IPS DF 6.9 (cell line): Measurements from ENCODE around the gene PLEKHM3.
A peak's percentile ranks its signal among the peaks of the same experiment; 100 is the strongest.
"Not testable (repeated sequence)": the region's sequence is repeated elsewhere in the genome, so short reads cannot be mapped to it uniquely, and the experiment has no call there.

Source experiments
- DNase-seq: peaks from one replicate; pipeline ENCODE4 v3.0.0-alpha.2; 2013; ENCODE audit warnings: low read depth, low spot score
- H3K27ac ChIP-seq: one replicate; pipeline ENCODE4 v1.5.1; 2013; ENCODE audit warnings: low read length, control low read depth
- H3K27me3 ChIP-seq: 2 replicates; pipeline ENCODE4 v1.6.1; 2013; ENCODE audit warnings: mild to moderate bottlenecking, low read length; ENCODE audit not compliant: control insufficient read depth, insufficient read depth
- H3K36me3 ChIP-seq: 2 replicates; pipeline ENCODE4 v1.6.1; 2013; ENCODE audit warnings: low read length; ENCODE audit not compliant: control insufficient read depth, insufficient read depth
- H3K4me1 ChIP-seq: 2 replicates; pipeline ENCODE4 v1.6.1; 2013; ENCODE audit warnings: low read length; ENCODE audit not compliant: control insufficient read depth, insufficient read depth
- H3K4me3 ChIP-seq: 2 replicates; pipeline ENCODE4 v1.5.1; 2013; ENCODE audit warnings: mild to moderate bottlenecking, low read length
- H3K9me3 ChIP-seq: 2 replicates; pipeline ENCODE4 v1.6.1; 2013; ENCODE audit warnings: low read length, inconsistent platforms; ENCODE audit not compliant: control insufficient read depth, insufficient read depth
- WGBS: extraction: QIAGEN DNeasy Blood & Tissue Kit; methylation state at CpG from one replicate; pipeline ENCODE4 v1.1.7; 2013; ENCODE audit warnings: mixed read lengths, missing lambda C conversion rate; ENCODE audit not compliant: insufficient read length, insufficient coverage; 5-methylcytosine and 5-hydroxymethylcytosine counted together

Gene PLEKHM3

DNA sequence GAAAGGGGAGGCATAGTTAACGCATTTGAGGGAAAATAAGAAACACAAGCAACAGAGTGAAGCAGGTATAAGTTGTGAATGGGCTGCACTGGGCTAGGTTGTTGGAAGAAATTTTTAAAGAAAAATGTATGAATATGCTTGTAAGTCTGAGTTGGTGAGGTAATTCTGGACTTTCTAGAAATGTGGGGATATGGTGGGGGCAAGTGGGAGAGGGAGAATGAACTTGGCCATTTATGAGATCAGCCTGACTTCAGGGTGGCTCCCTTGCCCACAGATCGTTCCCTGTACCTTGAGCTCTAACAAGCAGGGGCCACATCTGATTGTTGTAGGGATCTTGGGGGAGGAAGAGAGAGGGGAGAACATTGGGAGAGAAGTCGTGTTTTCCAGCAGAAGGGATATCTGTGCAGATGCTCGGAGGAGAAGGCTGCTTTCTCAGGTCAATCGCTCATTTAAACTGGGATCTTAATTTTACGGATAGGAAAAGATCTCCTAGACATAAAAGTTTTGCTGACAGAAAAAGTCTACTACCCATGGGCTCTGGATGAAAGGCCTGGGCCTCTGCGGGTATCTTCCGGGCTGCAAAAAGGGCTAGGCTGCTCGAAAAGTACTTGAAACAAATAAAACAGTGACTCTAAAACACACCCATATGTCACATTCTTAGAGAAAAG, 213.1 kb downstream of the PLEKHM3 start:
- peaks cover 10% of the 10 kb centered on the region; the same call in 1 of the 2 replicates for H3K4me1 ChIP-seq
- no peaks in the 10 kb centered on the region for H3K36me3 ChIP-seq
- WGBS, result no CpG with 5 or more reads among the region's 9 CpGs
- no peak for DNase-seq
- H3K27me3 ChIP-seq, result no peaks in the 10 kb centered on the region
- H3K4me3 ChIP-seq, result no peak overlapping the region
- no peaks in the 10 kb centered on the region for H3K9me3 ChIP-seq
- H3K27ac ChIP-seq, result no peak overlapping the region

DNA sequence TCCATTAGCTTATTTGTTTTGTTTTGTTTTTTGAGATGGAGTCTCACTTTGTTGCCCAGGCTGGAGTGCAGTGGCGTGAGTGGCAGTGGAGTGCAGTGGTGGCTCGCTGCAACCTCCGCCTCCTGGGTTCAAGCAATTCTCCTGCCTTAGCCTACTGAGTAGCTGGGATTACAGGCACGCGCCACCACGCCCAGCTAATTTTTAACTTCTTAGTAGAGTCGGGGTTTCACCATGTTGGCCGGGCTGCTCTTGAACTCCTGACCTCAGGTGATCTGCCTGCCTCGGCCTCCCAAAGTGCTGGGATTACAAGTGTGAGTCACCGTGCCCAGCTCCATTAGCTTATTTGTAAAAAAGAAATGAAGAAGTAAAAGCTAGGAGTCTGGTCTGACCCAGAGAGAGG, 213.7 kb downstream of the PLEKHM3 start:
- peaks cover 10% of the 10 kb centered on the region; the same call in 1 of the 2 replicates for H3K4me1 ChIP-seq
- H3K27ac ChIP-seq, H3K9me3 ChIP-seq, H3K36me3 ChIP-seq, H3K4me3 ChIP-seq, H3K27me3 ChIP-seq, DNase-seq: not testable (repeated sequence)
- no CpG with 5 or more reads among the region's 10 CpGs for WGBS

DNA sequence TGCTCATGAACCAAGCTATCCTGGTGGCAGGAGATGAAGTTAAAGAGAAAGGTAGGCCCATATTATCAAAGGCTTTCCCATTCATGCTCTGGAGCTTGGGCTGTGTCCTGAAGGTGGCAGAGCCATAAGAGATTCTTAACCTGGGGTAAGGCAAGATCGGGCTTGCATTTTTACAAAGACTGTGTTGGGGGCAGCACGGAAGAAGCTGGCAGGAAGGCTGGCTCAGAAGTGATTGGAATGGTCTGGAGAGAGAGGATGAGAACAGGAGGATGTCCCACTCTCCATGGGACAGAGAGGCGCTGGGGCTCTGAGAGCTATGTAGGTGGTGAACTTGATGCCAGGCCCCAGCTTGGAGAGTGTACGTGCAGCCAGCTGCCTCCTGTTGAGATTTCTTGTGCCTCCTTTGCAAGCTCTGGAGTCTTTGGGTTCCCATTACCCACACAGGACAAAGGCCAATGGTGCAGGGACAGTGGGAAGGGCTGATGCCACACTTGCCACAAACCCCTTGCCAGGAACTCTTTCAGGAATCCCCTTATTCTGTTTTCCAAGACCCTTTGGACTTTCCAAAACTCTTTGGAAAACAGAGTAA, 215.0 kb downstream of the PLEKHM3 start:
- no peaks in the 10 kb centered on the region for H3K36me3 ChIP-seq
- no peaks in the 10 kb centered on the region for H3K9me3 ChIP-seq
- H3K27ac ChIP-seq, result no peak overlapping the region
- WGBS, result no CpG with 5 or more reads among the region's 4 CpGs
- H3K4me1 ChIP-seq, result peaks cover 10% of the 10 kb centered on the region; the same call in 1 of the 2 replicates
- no peak for DNase-seq
- H3K4me3 ChIP-seq, result no peak overlapping the region
- H3K27me3 ChIP-seq, result no peaks in the 10 kb centered on the region

DNA sequence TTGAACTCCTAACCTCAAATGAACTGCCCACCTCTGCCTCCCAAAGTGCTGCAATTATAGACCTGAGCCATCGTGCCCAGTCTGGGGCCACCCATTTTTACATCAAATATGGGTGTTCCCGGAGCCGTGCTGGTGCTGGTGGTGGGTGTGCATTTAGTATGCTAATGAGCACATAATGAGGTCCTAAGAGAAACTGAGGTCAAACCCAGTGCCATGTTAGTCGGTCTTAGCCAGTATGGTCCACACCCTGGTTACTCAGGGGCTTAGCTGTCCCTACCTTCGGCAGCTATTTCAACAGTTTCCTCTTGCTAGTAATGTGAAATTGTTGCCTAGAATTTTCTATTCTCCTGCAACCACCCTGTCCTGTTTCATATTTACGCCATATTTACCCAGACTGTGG, 217.2 kb downstream of the PLEKHM3 start:
- Histone ChIP-seq H3K4me3 (no peak overlapping the region), H3K4me1 (peaks cover 7% of the 10 kb centered on the region; the same call in 1 of the 2 replicates), H3K27me3 (no peaks in the 10 kb centered on the region), H3K9me3 (no peaks in the 10 kb centered on the region), H3K36me3 (no peaks in the 10 kb centered on the region), H3K27ac (no peak overlapping the region)
- no CpG with 5 or more reads among the region's 6 CpGs for WGBS
- DNase-seq, result no peak

GRCh38 chr2:207807516-207807915, 217.8 kb downstream of the PLEKHM3 start:
- Histone ChIP-seq H3K36me3 (no peaks in the 10 kb centered on the region), H3K27me3 (no peaks in the 10 kb centered on the region), H3K4me1 (peaks cover 7% of the 10 kb centered on the region; the same call in 1 of the 2 replicates), H3K9me3 (no peaks in the 10 kb centered on the region), H3K4me3 (no peak overlapping the region), H3K27ac (no peak overlapping the region)
- WGBS, result no CpG with 5 or more reads among the region's 5 CpGs
- DNase-seq, result no peak

DNA sequence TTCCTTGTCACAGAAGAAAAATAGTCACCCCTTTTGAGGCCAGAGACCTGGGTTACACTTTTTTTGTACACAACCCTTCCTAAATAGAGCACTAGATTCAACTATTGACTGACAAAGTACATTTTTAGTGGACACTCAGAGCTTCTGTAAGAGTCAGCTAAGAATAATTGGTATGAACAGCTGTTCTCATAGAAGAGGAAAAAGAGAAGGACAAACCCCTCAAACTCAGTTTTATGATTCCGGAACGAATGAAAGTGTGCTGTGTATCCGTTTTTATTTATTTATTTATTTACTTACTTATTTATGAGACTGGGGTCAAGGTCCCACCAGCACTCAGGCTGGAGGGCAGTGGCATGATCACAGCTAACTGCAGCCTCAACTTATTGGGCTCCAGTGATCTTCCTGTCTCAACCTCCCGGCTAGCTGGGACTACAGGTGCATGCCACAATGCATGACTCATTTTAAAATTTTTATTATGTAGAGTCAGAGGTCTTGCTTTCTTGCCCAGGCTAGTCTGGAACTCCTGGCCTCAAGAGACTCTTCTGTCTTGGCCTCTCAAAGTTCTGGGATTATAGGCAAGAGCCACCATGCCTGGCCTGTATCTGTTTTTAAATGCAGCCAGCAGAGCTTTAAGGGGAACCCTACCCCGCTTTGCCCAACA, 219.6 kb downstream of the PLEKHM3 start:
- Histone ChIP-seq H3K9me3 (no peaks in the 10 kb centered on the region), H3K27ac (no peak overlapping the region), H3K27me3 (no peaks in the 10 kb centered on the region), H3K36me3 (no peaks in the 10 kb centered on the region), H3K4me3 (no peak overlapping the region), H3K4me1 (peaks cover 3% of the 10 kb centered on the region; the same call in 1 of the 2 replicates)
- DNase-seq, result no peak
- no CpG with 5 or more reads among the region's 5 CpGs for WGBS

DNA sequence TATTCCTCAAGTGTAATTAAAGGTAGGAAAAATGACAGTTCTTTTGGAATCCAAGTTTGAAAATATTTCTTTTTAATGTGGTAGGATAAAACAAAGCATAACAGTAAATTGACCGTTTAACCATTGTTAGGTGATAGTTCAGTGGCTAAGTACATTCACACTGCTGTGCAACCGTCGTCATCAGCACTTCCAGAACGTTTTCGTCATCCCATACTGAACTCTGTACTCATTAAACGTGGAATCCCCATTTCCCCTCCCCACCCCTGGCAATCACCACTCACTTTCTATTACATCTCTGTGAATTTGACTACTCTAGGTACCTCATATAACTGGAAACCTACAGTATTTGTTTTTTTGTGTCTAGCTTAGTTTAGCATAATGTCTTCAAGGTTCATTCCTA, 222.7 kb downstream of the PLEKHM3 start:
- no peak overlapping the region for H3K4me3 ChIP-seq
- no peak for DNase-seq
- no peaks in the 10 kb centered on the region for H3K27me3 ChIP-seq
- H3K4me1 ChIP-seq, result no peaks in the 10 kb centered on the region; the same call in 1 of the 2 replicates
- H3K36me3 ChIP-seq, result no peaks in the 10 kb centered on the region
- H3K27ac ChIP-seq, result no peak overlapping the region
- WGBS, result no CpG with 5 or more reads among the region's 6 CpGs
- H3K9me3 ChIP-seq, result no peaks in the 10 kb centered on the region

DNA sequence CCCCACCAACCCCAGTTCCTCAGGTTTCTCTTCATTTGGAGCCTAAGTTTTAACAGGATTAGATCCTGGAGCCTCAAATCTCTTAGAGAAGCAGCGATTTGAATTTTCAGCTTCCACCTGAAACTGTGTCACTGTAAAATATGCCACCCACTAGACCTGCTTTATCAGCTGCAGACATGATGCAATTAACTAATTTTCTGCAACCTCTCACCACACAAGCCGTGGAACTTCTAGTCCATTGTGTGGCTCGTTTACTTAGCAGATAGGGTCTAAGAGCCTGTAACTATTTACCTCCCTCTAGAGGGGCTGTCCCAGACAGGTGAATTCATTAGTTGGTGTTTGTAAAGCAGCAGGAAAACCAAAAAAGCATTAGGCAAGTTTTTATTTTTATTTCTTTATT, 224.1 kb downstream of the PLEKHM3 start:
- Histone ChIP-seq H3K27ac (no peak overlapping the region), H3K4me1 (peaks cover 6% of the 10 kb centered on the region; the same call in 1 of the 2 replicates), H3K9me3 (no peaks in the 10 kb centered on the region), H3K36me3 (no peaks in the 10 kb centered on the region), H3K27me3 (no peaks in the 10 kb centered on the region), H3K4me3 (no peak overlapping the region)
- no peak for DNase-seq
- no CpG with 5 or more reads among the region's 3 CpGs for WGBS

GRCh38 chr2:207796585-207797350, 228.6 kb downstream of the PLEKHM3 start:
- no peaks in the 10 kb centered on the region for H3K36me3 ChIP-seq
- H3K27me3 ChIP-seq, result no peaks in the 10 kb centered on the region
- no CpG with 5 or more reads among the region's 8 CpGs for WGBS
- DNase-seq, result no peak
- H3K4me1 ChIP-seq, result peaks cover 8% of the 10 kb centered on the region
- no peaks in the 10 kb centered on the region for H3K9me3 ChIP-seq
- H3K4me3 ChIP-seq, result no peak overlapping the region
- peak overlapping the region; percentile 14 for H3K27ac ChIP-seq

- H3K4me1 ChIP-seq, result peaks cover 9% of the 10 kb centered on the region
- no peak overlapping the region for H3K4me3 ChIP-seq
- H3K27me3 ChIP-seq, result no peaks in the 10 kb centered on the region
- no CpG with 5 or more reads among the region's 6 CpGs for WGBS
- H3K36me3 ChIP-seq, result no peaks in the 10 kb centered on the region
- no peak overlapping the region for H3K27ac ChIP-seq
- H3K9me3 ChIP-seq, result no peaks in the 10 kb centered on the region
- DNase-seq, result no peak
These were observed 233.0 kb downstream of the PLEKHM3 start for GRCh38 chr2:207792244-207792785.
